Muscle of arm (tissue), 12 donors: ENCODE measurements around the gene NEURL4. TPM values are rescaled to one million over a fixed set of nuclear protein-coding genes. Genes with fewer than 3 reads are reported as not detected.

Source experiments
- DNase-seq: peaks from one replicate; pipeline ENCODE4 v3.0.0-alpha.2; 2013
- polyA plus RNA-seq, 12 donors: library from polyadenylated mRNA; unstranded; fragments of 120-200 nt; gene quantifications; one replicate each; pipeline ENCODE4 v1.2.1, GENCODE V29; 2013; ENCODE audit not compliant: insufficient read length in 12 of 12

NEURL4 gene
- polyA plus RNA-seq, 12 donors: 12.7 to 24.9 (median 17.4) TPM; not detected in 1

GRCh38 chr17:7306911-7307685, 22.0 kb downstream of the NEURL4 start, which contains the start of gene EIF5A:
EIF5A (plus strand) TSS chr17:7307628; CDS start chr17:7309636, 2,008 bp downstream.
- DNase-seq: peak; percentile 100

- no peak for DNase-seq
Observed at GRCh38 chr17:7304179-7304578, 25.0 kb downstream of the NEURL4 start.

GRCh38 chr17:7296189-7296861, 32.8 kb downstream of the NEURL4 start:
- peak; percentile 79 for DNase-seq

- no peak for DNase-seq
Observed at GRCh38 chr17:7295230-7296180, 33.6 kb downstream of the NEURL4 start.

- DNase-seq: no peak
Observed at GRCh38 chr17:7294614-7295153, 34.5 kb downstream of the NEURL4 start, which contains the start of gene YBX2. YBX2 (minus strand) TSS chr17:7294639; CDS start chr17:7294500, 139 bp downstream.

GRCh38 chr17:7293816-7294613, 35.1 kb downstream of the NEURL4 start:
- DNase-seq: no peak

- DNase-seq: no peak
Observed at GRCh38 chr17:7293159-7293558, 36.0 kb downstream of the NEURL4 start.

GRCh38 chr17:7292729-7293128, 36.4 kb downstream of the NEURL4 start:
- no peak for DNase-seq

- DNase-seq: no peak
Observed at GRCh38 chr17:7292194-7292593, 36.9 kb downstream of the NEURL4 start.

- DNase-seq: no peak
Observed at GRCh38 chr17:7290685-7291084, 38.5 kb downstream of the NEURL4 start.

- no peak for DNase-seq
Observed at GRCh38 chr17:7290166-7290565, 39.0 kb downstream of the NEURL4 start.

GRCh38 chr17:7289256-7290032, 39.7 kb downstream of the NEURL4 start:
- DNase-seq: no peak

GRCh38 chr17:7285679-7286078, 43.5 kb downstream of the NEURL4 start:
- no peak for DNase-seq

GRCh38 chr17:7284911-7285310, 44.2 kb downstream of the NEURL4 start:
- no peak for DNase-seq

- DNase-seq: no peak
Observed at GRCh38 chr17:7283471-7284216, 45.5 kb downstream of the NEURL4 start.

- no peak for DNase-seq
Observed at GRCh38 chr17:7282752-7283321, 46.3 kb downstream of the NEURL4 start.

- no peak for DNase-seq
Observed at GRCh38 chr17:7281953-7282751, 47.0 kb downstream of the NEURL4 start.
